GM18873 (cell line): Measurements from ENCODE around the gene GLIS1.
"Not testable (repeated sequence)": the region's sequence is repeated elsewhere in the genome, so short reads cannot be mapped to it uniquely, and the experiment has no call there.

Source experiments
- ATAC-seq: cut with Tn5 transposase; IDR thresholded peaks from one replicate; pipeline ENCODE4 v1.9.1; 2021; ENCODE audit warnings: mild to moderate bottlenecking, moderate library complexity, moderate number of reproducible peaks; ENCODE audit not compliant: unreplicated experiment, low FRiP score

The GLIS1 gene

DNA sequence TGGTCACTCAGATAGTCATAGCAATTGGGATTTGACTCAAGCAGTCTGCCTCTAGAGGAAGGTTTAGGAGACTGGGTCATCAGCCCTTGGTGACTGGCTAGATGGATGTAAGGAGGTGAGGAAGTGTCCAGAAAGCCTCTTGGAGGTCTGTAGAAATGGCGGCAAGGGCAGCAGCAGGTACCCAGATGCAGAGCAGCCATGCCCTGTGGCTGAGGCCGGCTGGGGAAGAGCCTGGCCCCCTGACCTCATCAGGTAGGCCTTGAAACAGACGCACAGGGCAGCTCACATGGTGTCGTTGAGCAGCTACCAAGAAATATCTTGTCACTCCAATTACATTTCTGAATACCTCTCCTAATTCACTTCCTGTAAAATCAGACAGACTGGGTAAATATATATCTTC, 181.6 kb downstream of the GLIS1 start:
- ATAC-seq, result no peak

DNA sequence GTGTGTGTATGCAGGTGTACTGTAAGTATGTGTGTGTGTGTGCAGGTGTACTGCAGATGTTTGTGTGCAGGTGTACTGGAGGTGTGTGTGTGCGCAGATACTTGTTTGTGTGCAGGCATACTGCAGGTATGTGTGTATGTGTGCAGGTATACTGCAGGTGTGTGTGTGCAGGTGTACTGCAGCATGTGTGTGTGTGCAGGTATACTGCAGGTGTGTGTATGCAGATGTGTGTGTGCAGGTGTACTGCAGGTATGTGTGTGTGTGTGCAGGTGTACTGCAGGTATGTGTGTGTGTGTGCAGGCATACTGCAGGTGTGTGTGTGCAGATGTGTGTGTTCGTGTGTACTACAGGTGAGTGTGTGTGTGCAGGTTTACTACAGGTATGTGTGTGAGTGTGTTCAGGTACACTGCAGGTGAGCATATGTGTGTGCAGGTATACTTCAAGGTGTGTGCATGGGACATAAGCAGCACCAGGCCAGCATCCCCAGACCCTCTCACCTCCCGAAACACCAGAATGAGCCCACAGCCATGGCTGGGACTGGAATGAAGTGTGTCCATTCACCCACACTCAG, 182.2 kb downstream of the GLIS1 start:
- ATAC-seq, result no peak

DNA sequence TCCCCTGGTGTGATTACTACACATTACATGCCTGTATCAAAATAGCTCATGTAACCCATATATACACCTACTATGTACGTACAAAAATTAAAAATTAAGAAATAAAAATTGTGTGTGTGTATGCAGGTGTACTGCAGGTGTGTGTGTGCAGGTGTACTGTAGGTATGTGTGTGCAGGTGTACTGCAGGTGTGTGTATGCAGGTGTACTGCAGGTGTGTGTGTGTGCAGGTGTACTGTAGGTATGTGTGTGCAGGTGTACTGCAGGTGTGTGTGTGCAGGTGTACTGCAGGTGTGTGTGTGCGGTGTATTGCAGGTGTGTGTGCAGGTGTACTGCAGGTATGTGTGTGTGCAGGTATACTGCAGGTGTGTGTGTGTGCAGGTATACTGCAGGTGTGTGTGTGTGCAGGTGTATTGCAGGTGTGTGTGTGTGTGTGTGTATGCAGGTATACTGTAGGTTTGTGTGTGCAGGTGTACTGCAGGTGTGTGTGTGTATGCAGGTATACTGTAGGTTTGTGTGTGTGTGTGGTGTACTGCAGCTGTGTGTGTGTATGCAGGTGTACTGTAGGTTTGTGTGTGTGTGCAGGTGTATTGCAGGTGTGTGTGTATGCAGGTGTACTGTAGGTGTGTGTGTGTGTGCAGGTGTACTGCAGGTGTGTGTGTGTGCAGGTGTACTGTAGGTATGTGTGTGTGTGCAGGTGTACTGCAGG, 183.2 kb downstream of the GLIS1 start:
- ATAC-seq, result not testable (repeated sequence)

DNA sequence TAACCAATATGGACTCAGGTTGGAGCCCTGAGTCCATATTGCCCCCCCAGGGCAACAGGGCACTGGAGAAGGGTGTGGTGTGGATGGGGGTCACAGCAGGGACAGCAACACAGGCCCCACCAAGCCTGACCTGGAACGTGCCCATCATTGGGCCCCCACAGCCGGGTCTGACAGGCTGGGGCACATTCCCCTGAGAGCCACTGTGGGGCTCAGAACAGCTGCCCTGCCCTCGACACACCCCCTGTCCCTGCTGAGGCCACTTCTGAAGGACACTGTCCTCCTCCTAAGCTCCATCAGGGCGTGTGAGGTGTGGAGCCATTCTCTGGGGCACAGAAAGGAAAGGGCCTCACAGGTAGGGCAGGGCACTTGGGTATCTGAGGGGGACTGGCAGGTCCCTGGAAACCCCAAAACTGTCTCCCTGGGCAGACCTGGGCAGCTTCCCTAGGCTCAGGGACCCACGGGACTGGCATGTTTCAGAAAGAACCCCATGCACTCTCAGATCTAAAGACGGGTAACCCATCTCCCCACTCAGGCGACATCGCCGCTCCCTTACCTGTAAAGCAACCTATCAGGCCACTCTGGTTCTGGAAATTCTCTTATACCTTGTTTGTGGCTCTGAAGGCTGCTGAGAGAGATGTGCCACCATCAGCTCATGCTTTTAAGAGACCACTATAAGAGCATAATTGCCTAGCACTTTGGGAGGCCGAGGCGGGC, 184.2 kb downstream of the GLIS1 start:
- ATAC-seq, result no peak

DNA sequence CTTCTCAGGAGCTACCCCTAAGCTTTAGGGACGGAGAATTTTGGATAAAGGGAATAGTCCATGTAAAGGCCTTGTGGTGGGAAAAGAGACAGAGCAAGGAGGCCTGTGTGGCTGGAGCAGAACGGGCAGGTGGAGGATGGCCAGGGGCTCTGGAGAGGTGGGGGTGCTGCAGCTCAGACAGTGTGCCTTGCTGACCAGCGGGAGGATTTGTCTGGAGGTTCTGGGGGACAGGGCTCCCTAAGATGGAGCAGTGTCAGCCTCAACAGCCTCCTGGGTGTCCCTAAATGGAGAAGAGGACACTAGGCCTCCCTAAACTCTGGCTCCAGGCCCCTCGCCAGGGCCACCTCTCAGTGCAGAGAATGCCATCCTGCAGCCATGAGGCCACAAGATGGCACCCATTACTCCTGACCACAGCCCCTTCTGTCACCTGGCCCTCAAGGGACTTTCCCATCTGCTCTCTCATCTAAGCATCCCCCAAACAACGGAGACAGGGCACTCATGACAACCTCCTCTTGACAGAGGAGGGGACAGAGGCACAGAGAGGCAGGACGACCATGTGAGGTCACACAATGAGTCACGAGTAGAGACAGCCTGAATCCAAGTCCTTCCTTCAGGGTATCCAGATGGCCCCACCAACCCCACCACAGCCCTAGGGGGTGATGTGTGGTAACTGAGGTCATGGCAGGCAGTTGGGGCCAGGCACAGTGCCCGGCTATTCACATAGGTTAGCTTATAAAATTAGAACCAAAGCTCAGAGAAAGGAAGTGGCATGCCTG, 185.0 kb downstream of the GLIS1 start:
- no peak for ATAC-seq

DNA sequence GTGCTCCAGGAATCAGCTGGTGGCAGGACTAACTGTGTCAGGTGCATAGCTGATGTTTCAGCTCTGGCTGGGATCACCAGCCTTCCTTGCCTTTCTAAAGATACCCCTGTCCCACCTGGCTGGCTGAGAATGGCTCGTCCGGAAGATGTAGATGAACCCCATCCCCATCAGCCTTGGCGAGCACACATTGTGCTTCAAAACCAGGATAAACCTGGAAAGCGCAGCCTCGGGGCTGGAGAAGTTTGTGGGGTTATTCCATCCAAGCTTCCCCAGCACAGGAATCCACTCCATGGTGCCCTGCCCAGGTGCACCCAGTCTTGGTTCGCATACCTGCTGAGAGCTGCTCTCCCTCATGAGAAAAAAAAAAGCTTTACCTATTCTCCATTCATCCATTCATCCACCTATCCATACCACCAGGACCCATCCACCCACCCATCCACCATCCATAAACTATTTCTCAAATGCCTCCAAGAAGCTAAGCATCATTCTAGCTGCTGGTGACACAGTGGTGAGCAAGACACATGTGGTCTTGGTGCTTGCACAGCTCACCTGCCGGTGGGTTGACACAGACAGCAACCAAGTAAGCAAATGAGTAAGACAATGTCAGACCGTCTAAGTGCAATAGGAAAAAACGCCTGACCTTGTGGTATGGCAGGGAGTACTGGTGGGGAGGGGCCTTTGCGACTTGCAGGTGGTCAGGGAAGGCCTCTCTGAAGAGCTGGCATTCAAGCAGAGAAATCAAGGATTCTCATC, 185.8 kb downstream of the GLIS1 start:
- no peak for ATAC-seq

DNA sequence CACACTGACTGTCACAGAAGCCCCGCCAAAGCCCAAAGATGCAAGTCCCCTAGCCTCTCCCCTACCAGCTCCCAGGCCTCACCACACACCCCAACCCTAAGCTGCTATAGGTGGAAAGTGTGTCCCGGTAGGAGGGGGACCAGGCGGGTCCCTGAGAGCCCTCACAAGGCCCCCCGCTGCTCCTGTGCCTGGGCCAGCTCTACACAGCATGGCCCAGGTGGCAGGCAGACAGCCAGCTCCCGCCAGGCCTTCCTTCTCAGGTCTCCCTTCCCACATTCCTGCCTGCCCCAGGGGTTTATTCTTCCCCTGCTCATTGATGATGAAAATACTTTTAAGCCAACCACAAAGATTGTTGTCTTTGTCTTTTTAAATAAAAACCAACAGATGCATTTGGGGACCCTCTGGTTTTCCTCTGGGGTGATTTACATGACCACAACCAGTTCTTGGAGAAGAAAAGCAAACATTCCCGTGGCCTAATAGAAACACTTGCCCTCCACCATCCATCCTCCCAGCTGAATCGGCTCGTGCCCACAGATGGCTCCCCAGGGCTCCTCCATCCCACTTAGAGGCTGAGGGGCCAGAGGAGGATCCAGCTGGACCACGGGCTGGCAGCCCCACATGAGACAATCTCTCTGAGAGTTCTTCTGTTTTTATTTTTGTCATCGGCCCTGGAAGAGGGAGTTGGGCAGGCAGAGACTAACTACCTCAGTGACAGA, 186.7 kb downstream of the GLIS1 start:
- no peak for ATAC-seq

DNA sequence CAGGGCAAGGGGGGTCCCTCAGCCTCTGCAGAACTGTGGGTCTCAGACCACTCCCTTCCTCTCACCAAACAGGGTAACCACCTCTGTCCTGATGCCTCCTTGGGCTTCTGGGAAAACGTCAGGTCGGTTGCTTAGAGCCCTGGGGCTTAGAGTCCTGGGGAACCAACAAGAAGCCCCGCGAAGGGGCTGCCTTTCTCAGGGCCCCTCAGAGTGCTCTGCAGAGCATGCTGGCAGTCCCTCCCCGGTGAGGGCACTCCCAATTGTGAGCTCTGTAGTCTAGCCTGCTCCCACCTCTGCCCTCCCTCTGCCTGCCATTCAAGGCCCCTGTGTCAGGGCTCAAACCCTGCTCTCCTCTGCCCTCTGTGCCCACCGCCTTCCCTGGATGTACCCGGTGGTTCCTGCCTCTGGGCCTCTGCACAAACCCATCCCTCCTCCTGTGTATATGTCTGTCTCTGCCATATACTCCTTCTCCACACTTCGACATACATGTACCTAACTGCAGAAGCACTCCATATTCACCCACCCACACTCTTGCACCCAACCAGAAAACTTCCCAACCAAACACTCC, 187.5 kb downstream of the GLIS1 start:
- ATAC-seq, result no peak

DNA sequence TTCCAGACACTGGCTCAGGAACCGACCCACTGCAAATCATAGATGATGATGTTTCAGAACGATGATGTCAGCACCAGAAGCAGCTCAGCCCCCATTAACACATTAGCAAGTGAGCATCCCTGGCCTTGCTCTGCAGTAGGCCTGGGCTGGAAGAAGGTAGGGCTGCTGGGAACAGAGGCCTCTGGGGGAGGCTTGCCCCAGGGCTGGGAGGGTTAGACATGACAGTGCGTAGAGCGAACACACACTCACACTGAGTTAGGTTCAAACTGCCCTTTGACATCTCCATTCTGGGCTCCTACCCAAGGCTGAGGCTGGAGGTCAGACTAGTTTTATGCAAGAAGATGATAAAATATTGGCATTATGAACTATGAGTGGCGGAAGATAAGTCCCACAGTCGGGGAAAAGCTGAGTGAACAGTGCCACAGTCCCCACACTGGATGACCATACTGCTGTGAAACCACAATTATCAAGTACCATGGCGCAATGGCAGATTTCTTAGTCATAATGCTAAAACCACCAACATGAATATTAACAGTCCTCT, 188.7 kb downstream of the GLIS1 start:
- ATAC-seq, result no peak

DNA sequence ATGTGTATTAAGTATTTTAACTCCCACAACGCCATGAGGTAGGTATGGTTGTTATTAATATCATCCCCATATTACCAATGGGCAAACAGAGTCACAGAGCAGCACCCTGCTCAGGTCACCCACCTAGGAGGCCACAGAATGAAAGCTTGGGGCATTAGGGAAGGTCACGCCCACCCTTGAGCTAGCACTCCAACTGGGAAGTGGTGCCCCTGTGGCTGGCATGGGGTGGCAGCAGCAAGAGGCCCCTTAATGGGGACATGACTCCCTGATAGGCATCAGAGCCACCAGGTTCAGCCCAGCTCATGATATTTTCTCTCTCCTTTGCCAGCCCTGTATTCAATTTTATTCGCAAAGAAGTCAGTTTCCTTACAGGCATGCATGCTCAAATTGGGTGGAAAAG, 189.2 kb downstream of the GLIS1 start:
- no peak for ATAC-seq

DNA sequence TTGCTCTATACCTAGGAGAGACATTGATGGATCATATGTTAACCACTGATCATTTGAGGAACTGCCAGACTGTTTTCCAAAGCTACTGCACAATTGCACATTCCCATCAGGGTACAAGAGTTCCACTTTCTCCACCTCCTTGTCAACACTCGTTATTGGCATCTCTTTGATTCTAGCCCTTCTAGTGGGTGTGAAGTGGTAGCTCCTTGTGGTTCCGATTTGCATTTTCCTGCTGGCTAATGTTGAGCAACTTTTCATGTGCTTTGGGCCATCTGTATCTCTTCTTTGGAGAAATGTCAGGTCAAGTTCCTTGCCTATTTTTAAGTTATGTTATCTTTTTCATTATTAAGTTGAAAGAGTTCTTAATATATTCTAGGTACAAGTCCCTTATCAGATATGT, 189.7 kb downstream of the GLIS1 start:
- ATAC-seq, result no peak

DNA sequence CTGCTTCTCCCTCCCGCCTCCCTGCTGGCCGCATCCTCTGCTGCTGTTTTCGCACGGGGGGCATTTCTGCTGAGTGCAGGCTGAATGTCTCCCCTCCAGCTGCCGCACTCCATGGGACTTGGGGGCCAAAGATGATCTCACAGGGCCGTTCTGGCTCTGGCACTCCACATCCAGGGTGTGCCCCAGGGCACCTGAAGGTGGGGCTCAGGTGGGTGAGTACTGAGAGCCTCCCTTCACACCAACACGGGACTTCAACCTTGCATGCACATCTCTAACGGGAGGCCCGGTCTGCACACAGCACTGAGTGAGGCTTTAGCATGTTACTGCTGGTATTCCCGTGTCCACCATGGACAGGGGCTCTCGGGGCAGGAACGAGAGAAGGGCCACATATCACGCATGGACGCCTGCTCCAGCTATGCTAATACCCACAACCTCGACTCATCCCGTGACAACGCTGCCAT, 190.9 kb downstream of the GLIS1 start:
- ATAC-seq, result no peak

DNA sequence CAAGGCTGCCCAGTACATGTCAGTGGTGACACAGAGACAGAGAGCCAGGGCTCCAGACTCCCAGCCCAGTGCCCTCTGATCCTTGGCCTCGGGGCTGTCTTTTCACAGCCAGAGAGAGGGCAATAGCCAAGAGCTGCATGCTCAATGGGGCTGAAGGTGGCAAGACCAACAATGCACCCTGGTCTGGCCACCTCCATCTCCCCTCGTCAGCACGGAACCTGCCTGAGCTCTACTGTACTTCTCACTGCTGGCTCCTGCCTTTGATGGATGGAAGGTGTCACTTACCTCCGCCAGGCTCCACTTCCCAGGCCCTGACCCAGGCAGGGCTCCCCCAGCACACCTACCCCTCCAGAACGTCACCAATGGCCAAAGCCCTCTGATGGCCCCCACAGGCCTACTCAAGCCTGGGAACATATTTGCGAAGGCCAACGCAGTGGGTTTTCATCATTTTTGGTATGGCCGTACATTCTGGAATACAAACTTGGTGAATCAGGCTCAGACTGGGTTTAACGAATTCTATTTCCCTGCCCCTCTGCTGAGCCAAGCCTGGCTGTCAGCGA, 191.7 kb downstream of the GLIS1 start:
- ATAC-seq, result no peak

DNA sequence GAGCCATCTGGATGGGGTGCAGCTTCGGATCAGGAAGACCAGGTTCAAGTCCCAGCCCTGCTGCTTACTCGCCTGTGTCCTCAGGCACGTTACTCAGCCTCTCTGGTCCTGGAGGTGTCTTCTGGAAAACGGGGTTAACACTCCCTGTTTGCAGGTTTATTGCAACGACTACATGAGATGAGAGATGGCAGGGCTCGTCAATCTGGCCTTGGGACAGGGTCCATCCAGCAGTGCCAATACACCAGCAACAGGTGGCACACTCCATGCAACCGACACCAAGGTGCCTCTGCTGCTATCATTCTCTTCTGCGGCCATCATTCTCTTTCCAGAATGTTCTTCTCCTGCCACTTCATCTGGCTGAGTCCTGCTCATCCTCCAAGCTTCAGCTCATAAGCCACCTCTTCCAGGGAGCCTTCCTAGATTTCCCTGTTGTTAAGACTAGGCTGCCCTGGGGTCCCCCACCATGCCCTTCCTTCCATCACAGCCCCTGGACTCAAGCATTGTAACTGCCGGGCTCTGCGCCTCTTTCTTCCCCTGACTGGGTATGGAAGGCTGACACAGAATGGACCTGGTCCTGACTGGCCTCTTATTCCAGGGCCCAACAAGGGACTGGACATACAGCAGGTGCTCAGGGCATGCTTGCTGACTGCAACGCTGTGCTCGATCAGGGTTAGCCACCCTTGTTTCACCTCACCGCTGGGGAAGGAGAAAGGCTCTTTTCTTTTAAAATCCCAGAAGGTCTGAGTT, 192.4 kb downstream of the GLIS1 start:
- ATAC-seq, result no peak

DNA sequence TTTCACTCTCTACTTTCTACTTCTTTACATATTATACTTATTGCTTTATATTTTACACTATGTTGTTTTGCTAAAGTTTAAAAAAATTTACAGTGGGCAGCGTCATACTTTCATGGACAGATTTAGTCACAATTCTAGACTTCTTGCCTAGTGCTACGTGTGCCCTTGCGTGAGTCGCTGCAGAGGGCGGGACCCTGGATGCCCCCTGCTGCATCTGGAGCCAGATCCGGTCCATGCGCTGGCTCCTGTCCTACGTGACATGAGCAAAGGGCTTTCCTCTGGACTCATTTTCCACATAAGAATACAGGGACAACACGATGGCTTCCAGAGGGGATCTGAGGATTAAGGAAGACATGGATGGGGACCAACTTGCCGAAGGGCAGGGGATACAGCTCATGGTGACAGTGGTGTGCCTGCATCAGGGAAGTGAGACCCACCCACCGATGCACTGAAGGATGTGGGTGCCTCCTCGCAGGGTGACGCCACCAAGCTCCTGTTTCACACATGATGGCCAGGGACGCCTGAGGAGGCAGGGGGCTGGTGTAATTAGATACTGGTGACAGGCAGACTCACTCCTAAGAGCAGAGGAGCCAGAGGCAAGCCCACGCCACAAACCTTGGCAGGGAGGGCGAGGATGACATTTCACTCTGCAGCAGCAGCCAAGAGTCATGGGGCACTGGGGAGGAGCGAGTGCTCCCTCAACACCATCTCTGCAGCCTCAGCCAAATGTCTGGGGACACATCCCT, 193.1 kb downstream of the GLIS1 start:
- no peak for ATAC-seq

DNA sequence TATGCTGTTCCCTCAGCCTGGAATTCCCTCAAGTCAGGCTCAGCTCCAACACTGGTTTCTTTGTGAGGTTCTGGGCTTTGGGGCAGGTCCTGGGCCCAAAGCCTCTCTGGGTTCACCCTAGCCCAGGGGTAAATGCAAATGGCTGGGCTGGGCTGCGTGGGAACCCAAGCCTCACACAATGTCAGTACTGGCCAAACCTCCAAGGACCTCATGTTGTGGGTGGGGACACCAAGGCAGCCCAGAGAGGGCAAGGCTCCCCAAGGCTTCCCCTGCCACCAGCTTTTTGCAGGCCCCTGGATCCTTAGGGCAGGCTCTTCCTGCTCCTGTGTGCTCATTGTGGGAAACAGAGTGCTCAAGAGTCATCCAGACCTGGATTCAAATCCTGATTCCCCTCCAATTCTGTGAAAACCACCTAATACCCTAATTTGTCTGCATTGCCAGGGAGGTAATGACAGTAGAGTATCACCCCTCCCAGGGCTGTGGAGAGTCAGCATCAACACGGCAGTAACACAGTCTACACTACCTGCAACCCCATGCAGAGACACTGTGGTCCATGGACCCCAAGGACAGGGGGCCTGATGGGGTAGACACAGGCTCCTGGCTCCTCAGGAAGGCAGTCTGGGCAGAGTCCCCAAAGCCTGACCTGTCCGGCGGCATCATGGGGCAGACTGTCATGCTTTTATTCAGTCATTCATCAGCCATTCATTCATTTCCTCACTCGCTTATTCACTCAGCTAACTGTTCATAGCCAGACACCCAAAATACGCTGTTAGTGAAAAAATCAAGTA, 194.0 kb downstream of the GLIS1 start:
- no peak for ATAC-seq
